H9 (cell line): Measurements from ENCODE around the gene B3GNT3. TPM values are rescaled to one million over a fixed set of nuclear protein-coding genes. Genes with fewer than 3 reads are reported as not detected.

Source experiments
- DNase-seq: peaks from one replicate; pipeline ENCODE4 v3.0.0-alpha.2; 2017
- H2AFZ ChIP-seq: one replicate; pipeline ENCODE4 v1.6.1; 2013; ENCODE audit warnings: mild to moderate bottlenecking, low read length, control low read depth, moderate library complexity
- H2AK5ac ChIP-seq: 2 replicates; pipeline ENCODE4 v1.6.1; 2013; ENCODE audit warnings: low read length, control low read depth, mixed read lengths; ENCODE audit not compliant: insufficient read length
- H2BK120ac ChIP-seq: one replicate; pipeline ENCODE4 v1.6.1; 2013; ENCODE audit warnings: low read depth, mild to moderate bottlenecking, low read length, control low read depth, inconsistent platforms; ENCODE audit not compliant: poor library complexity, severe bottlenecking
- H2BK12ac ChIP-seq: 2 replicates; pipeline ENCODE4 v1.6.1; 2013; ENCODE audit warnings: low read length, control low read depth, mixed read lengths, low read depth; ENCODE audit not compliant: insufficient read length
- H2BK15ac ChIP-seq: 2 replicates; pipeline ENCODE4 v1.6.1; 2013; ENCODE audit warnings: low read depth, low read length, control low read depth
- H2BK20ac ChIP-seq: one replicate; pipeline ENCODE4 v1.6.1; 2013; ENCODE audit warnings: low read depth, mild to moderate bottlenecking, low read length, control low read depth, inconsistent platforms; ENCODE audit not compliant: poor library complexity, severe bottlenecking
- H2BK5ac ChIP-seq: 2 replicates; pipeline ENCODE4 v1.6.1; 2013; ENCODE audit warnings: low read length, control low read depth, mixed read lengths; ENCODE audit not compliant: insufficient read length
- H3K14ac ChIP-seq: 2 replicates; pipeline ENCODE4 v1.6.1; 2013; ENCODE audit warnings: low read length, control low read depth; ENCODE audit not compliant: insufficient read depth
- H3K18ac ChIP-seq: 2 replicates; pipeline ENCODE4 v1.6.1; 2013; ENCODE audit warnings: low read depth, mild to moderate bottlenecking, mixed read lengths, low read length, control low read depth; ENCODE audit not compliant: insufficient read length
- H3K23ac ChIP-seq: 2 replicates; pipeline ENCODE4 v1.6.1; 2013; ENCODE audit warnings: low read length, control low read depth, mixed read lengths, low read depth; ENCODE audit not compliant: insufficient read length
- H3K23me2 ChIP-seq: 2 replicates; pipeline ENCODE4 v1.6.1; 2013; ENCODE audit warnings: low read depth, mild to moderate bottlenecking, mixed read lengths, low read length, control low read depth; ENCODE audit not compliant: insufficient read length, poor library complexity, severe bottlenecking
- H3K27ac ChIP-seq: 2 replicates; pipeline ENCODE4 v1.5.1; 2013; ENCODE audit warnings: low read length, control low read depth, mixed read lengths, low read depth; ENCODE audit not compliant: insufficient read length
- H3K27me3 ChIP-seq: 2 replicates; pipeline ENCODE4 v1.6.1; 2013; ENCODE audit warnings: low read length, control low read depth, inconsistent platforms; ENCODE audit not compliant: insufficient read depth
- H3K4ac ChIP-seq: 2 replicates; pipeline ENCODE4 v1.6.1; 2013; ENCODE audit warnings: low read depth, mild to moderate bottlenecking, control low read depth, inconsistent platforms, low read length, moderate library complexity
- H3K4me1 ChIP-seq: 2 replicates; pipeline ENCODE4 v1.6.1; 2013; ENCODE audit warnings: low read length, control low read depth, inconsistent platforms; ENCODE audit not compliant: insufficient read depth
- H3K4me2 ChIP-seq: 2 replicates; pipeline ENCODE4 v1.6.1; 2013; ENCODE audit warnings: low read length, control low read depth, mixed read lengths; ENCODE audit not compliant: insufficient read length, insufficient read depth
- H3K56ac ChIP-seq: 2 replicates; pipeline ENCODE4 v1.6.1; 2013; ENCODE audit warnings: low read depth, mild to moderate bottlenecking, mixed read lengths, low read length, control low read depth; ENCODE audit not compliant: insufficient read length
- H3K79me1 ChIP-seq: 2 replicates; pipeline ENCODE4 v1.6.1; 2013; ENCODE audit warnings: low read depth, mild to moderate bottlenecking, moderate library complexity, low read length, control low read depth, inconsistent platforms; ENCODE audit not compliant: insufficient read depth, poor library complexity, severe bottlenecking
- H3K79me2 ChIP-seq: 2 replicates; pipeline ENCODE4 v1.6.1; 2013; ENCODE audit warnings: low read length, control low read depth, inconsistent platforms; ENCODE audit not compliant: insufficient read depth
- H3K9ac ChIP-seq: 2 replicates; pipeline ENCODE4 v1.6.1; 2013; ENCODE audit warnings: low read length, control low read depth, mixed read lengths; ENCODE audit not compliant: insufficient read length; ENCODE audit errors: extremely low read depth
- H3K9me3 ChIP-seq: one replicate; pipeline ENCODE4 v1.6.1; 2013; ENCODE audit warnings: low read depth, low read length, inconsistent platforms; ENCODE audit not compliant: control insufficient read depth
- H3T11ph ChIP-seq: one replicate; pipeline ENCODE4 v1.6.1; 2013; ENCODE audit warnings: mild to moderate bottlenecking, low read length, control low read depth, inconsistent platforms
- H4K20me1 ChIP-seq: one replicate; pipeline ENCODE4 v1.6.1; 2013; ENCODE audit not compliant: control insufficient read depth, insufficient read length, insufficient read depth
- H4K5ac ChIP-seq: 2 replicates; pipeline ENCODE4 v1.6.1; 2013; ENCODE audit warnings: low read depth, mild to moderate bottlenecking, mixed read lengths, low read length, control low read depth; ENCODE audit not compliant: insufficient read length
- H4K8ac ChIP-seq: replicated peaks from 2 replicates; pipeline ENCODE4 v1.6.1; 2013; ENCODE audit warnings: low read length, control low read depth, mixed read lengths, low read depth; ENCODE audit not compliant: insufficient read length
- H4K91ac ChIP-seq: 2 replicates; pipeline ENCODE4 v1.6.1; 2013; ENCODE audit warnings: low read depth, mild to moderate bottlenecking, moderate library complexity, mixed read lengths, low read length, control low read depth; ENCODE audit not compliant: insufficient read length
- H3K27ac Mint-ChIP-seq, 3 experiments: 2 replicates in 2 of 3; 3 replicates in 1 of 3; pipeline ENCODE4 v1.8.0; 2020 to 2021; ENCODE audit warnings: mixed read lengths in 3 of 3, mild to moderate bottlenecking in 1 of 3, moderate library complexity in 1 of 3
- H3K27me3 Mint-ChIP-seq: 2 replicates; pipeline ENCODE4 v1.8.0; 2021; ENCODE audit warnings: low read depth, mild to moderate bottlenecking, moderate library complexity, mixed read lengths
- H3K36me3 Mint-ChIP-seq, 3 experiments: 2 replicates in 2 of 3; 3 replicates in 1 of 3; pipeline ENCODE4 v1.8.0; 2020 to 2021; ENCODE audit warnings: low read depth in 3 of 3, mixed read lengths in 3 of 3; ENCODE audit not compliant: insufficient read depth in 1 of 3
- H3K4me1 Mint-ChIP-seq, 2 experiments: 2 replicates each; pipeline ENCODE4 v1.8.0; 2020; ENCODE audit warnings: mixed read lengths in 2 of 2
- H3K4me3 Mint-ChIP-seq, 2 experiments: 2 replicates in 1 of 2; 3 replicates in 1 of 2; pipeline ENCODE4 v1.8.0; 2020 to 2021; ENCODE audit warnings: mild to moderate bottlenecking in 2 of 2, mixed read lengths in 2 of 2, moderate library complexity in 1 of 2
- H3K9me3 Mint-ChIP-seq, 2 experiments: 2 replicates in 1 of 2; 3 replicates in 1 of 2; pipeline ENCODE4 v1.8.0; 2020; ENCODE audit warnings: mild to moderate bottlenecking in 2 of 2, mixed read lengths in 2 of 2, moderate library complexity in 1 of 2
- WGBS: extraction: QIAGEN DNeasy Blood & Tissue Kit; methylation state at CpG from one replicate; pipeline ENCODE4 v1.1.7; 2013; ENCODE audit warnings: missing lambda C conversion rate, low lambda C conversion rate, mixed read lengths; ENCODE audit not compliant: insufficient read length; ENCODE audit errors: extremely low coverage; 5-methylcytosine and 5-hydroxymethylcytosine counted together
- total RNA-seq: library from RNA; stranded (reverse); gene quantifications from 2 replicates; pipeline ENCODE4 v1.2.1, GENCODE V29; 2021
- TF ChIP-seq, protein P1 (sequence below): fragments of 200-600 bp; sonication (generic); conservative IDR thresholded peaks from 3 replicates; pipeline ENCODE4 v1.8.0; 2021; ENCODE audit warnings: antibody characterized with exemption, mild to moderate bottlenecking

Gene B3GNT3
- total RNA-seq, 1 experiment from 2014 or later = 0.96 TPM

DNA sequence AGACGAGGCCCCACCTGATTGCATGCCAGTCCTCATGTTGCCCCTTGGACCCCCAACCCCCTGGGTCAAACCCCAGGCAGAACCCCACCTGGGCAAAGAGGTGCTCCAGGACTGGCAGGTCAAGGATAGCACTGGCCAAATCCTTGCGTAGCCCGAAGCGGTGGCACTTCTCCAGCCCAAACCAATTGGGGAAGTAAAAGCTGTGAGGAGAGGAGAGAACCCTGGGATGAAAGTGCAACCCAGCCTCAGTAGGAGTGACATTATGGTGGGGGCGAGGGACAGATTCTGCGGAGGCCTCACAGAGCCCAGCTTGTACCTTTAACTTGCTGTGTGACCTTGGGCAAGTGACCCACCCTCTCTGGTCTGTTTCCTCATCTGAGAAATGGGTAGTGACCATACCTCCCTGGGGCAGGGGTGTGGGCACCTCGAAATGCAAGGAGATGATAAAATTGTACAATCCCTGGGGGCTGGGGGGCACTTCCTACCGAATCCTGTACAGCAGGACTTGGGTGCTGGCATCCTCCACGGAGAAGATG lies 48.4 kb downstream of the B3GNT3 start:
- H3K27ac ChIP-seq = no peak overlapping the region
- H2AFZ ChIP-seq = no peak overlapping the region
- H3K9me3 ChIP-seq = no peaks in the 10 kb centered on the region
- H2BK120ac ChIP-seq = no peak overlapping the region
- no peak overlapping the region for H2BK20ac ChIP-seq
- no peaks in the 10 kb centered on the region for H3K79me1 ChIP-seq
- no peak overlapping the region for H2BK5ac ChIP-seq
- H3K56ac ChIP-seq = no peak overlapping the region
- no peak overlapping the region for H3K18ac ChIP-seq
- no peak overlapping the region for H3K4me2 ChIP-seq
- TF ChIP-seq, protein P1, sequence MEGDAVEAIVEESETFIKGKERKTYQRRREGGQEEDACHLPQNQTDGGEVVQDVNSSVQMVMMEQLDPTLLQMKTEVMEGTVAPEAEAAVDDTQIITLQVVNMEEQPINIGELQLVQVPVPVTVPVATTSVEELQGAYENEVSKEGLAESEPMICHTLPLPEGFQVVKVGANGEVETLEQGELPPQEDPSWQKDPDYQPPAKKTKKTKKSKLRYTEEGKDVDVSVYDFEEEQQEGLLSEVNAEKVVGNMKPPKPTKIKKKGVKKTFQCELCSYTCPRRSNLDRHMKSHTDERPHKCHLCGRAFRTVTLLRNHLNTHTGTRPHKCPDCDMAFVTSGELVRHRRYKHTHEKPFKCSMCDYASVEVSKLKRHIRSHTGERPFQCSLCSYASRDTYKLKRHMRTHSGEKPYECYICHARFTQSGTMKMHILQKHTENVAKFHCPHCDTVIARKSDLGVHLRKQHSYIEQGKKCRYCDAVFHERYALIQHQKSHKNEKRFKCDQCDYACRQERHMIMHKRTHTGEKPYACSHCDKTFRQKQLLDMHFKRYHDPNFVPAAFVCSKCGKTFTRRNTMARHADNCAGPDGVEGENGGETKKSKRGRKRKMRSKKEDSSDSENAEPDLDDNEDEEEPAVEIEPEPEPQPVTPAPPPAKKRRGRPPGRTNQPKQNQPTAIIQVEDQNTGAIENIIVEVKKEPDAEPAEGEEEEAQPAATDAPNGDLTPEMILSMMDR = no peak
- no peak for DNase-seq
- peaks cover 13% of the 10 kb centered on the region for H3K23me2 ChIP-seq
- no peak overlapping the region for H2BK15ac ChIP-seq
- H3K14ac ChIP-seq = no peak overlapping the region
- no peak overlapping the region for H4K8ac ChIP-seq
- Mint-ChIP-seq H3K9me3 (no peaks in the 10 kb centered on the region), H3K36me3 (no peaks in the 10 kb centered on the region; a peak in 1 of 7 replicates), H3K4me3 (peak overlapping the region in 1 of 2 experiments; percentile 78; a peak in 2 of 5 replicates), H3K27ac (no peak overlapping the region; a peak in 1 of 7 replicates), H3K27me3 (peaks cover 53% of the 10 kb centered on the region), H3K4me1 (peaks cover 6 to 15% of the 10 kb centered on the region in 2 experiments)
- H3T11ph ChIP-seq = no peak overlapping the region
- no CpG with 5 or more reads among the region's 9 CpGs for WGBS
- no peaks in the 10 kb centered on the region for H3K27me3 ChIP-seq
- no peak overlapping the region for H4K91ac ChIP-seq
- H3K4ac ChIP-seq = no peak overlapping the region
- H3K79me2 ChIP-seq = no peaks in the 10 kb centered on the region
- H3K4me1 ChIP-seq = no peaks in the 10 kb centered on the region
- no peak overlapping the region for H3K9ac ChIP-seq
- no peak overlapping the region for H3K23ac ChIP-seq
- no peak overlapping the region for H2AK5ac ChIP-seq
- no peak overlapping the region for H4K5ac ChIP-seq
- H2BK12ac ChIP-seq = no peak overlapping the region
- H4K20me1 ChIP-seq = no peaks in the 10 kb centered on the region
